Naive thymus-derived CD4-positive, alpha-beta T cell (primary cell): ENCODE data around the gene ZNF12. TPM values are rescaled to one million over a fixed set of nuclear protein-coding genes. Genes with fewer than 3 reads are reported as not detected.

Source experiments
- ATAC-seq: fragments of 150-1000 bp; cut with Tn5 transposase; 2 replicates; pipeline ENCODE4 v1.10.0; 2021; ENCODE audit warnings: mild to moderate bottlenecking, moderate library complexity
- CTCF ChIA-PET: fragments of 350-600 bp; sonication (Branson Sonifier 250); formaldehyde crosslinking; loops from one replicate; lab custom pipeline; 2021; ENCODE audit warnings: antibody characterized with exemption; lab: Charles Lee
- POLR2A ChIA-PET: fragments of 350-600 bp; sonication (Branson Sonifier 250); formaldehyde crosslinking; loops from one replicate; lab custom pipeline; 2021; ENCODE audit warnings: antibody characterized with exemption, inconsistent platforms; lab: Charles Lee
- DNase-seq, 9 donors: peaks; one replicate each; pipeline versions ENCODE4 v3.0.0 to v3.0.0-alpha.2; 2020 to 2022; ENCODE audit warnings: mixed read lengths in 1 of 9
- H3K27ac ChIP-seq: one replicate; pipeline ENCODE4 v1.7.0; 2013; ENCODE audit warnings: mild to moderate bottlenecking, low read depth, low read length, moderate library complexity
- H3K27me3 ChIP-seq, 2 donors: one replicate each; pipeline ENCODE4 v1.7.0; 2013; ENCODE audit warnings: low read length in 2 of 2, mild to moderate bottlenecking in 2 of 2, moderate library complexity in 2 of 2; ENCODE audit not compliant: control insufficient read depth in 2 of 2, insufficient read depth in 2 of 2
- H3K36me3 ChIP-seq, 3 experiments: 1 replicate in 2 of 3; 2 replicates in 1 of 3; pipeline ENCODE4 v1.7.0; 2013; ENCODE audit warnings: low read length in 3 of 3, mild to moderate bottlenecking in 3 of 3, moderate library complexity in 1 of 3; ENCODE audit not compliant: insufficient read depth in 3 of 3, control insufficient read depth in 2 of 3
- H3K4me1 ChIP-seq, 2 donors: one replicate each; pipeline ENCODE4 v1.7.0; 2013; ENCODE audit warnings: low read length in 2 of 2, mild to moderate bottlenecking in 2 of 2, moderate library complexity in 1 of 2; ENCODE audit not compliant: control insufficient read depth in 2 of 2, insufficient read depth in 2 of 2
- H3K4me3 ChIP-seq: 2 replicates; pipeline ENCODE4 v1.7.0; 2013; ENCODE audit warnings: mild to moderate bottlenecking, low read length
- H3K9me3 ChIP-seq, 3 experiments: 1 replicate in 2 of 3; 2 replicates in 1 of 3; pipeline ENCODE4 v1.7.0; 2013; ENCODE audit warnings: low read length in 3 of 3; ENCODE audit not compliant: control insufficient read depth in 2 of 3
- H3K27ac Mint-ChIP-seq, 9 donors: one replicate each; pipeline ENCODE4 v1.8.0; 2020 to 2022; ENCODE audit warnings: mixed read lengths in 9 of 9, mild to moderate bottlenecking in 8 of 9, moderate library complexity in 5 of 9, inconsistent platforms in 2 of 9
- H3K27me3 Mint-ChIP-seq, 5 donors: one replicate each; pipeline ENCODE4 v1.8.0; 2021 to 2022; ENCODE audit warnings: mixed read lengths in 5 of 5, mild to moderate bottlenecking in 1 of 5
- H3K36me3 Mint-ChIP-seq, 5 donors: one replicate each; pipeline ENCODE4 v1.8.0; 2020 to 2022; ENCODE audit warnings: mixed read lengths in 5 of 5, mild to moderate bottlenecking in 3 of 5, inconsistent platforms in 1 of 5
- H3K4me1 Mint-ChIP-seq, 7 donors: one replicate each; pipeline ENCODE4 v1.8.0; 2020 to 2022; ENCODE audit warnings: mixed read lengths in 7 of 7, mild to moderate bottlenecking in 3 of 7, inconsistent platforms in 1 of 7
- H3K4me3 Mint-ChIP-seq, 10 donors: one replicate each; pipeline ENCODE4 v1.8.0; 2020 to 2022; ENCODE audit warnings: mild to moderate bottlenecking in 10 of 10, mixed read lengths in 10 of 10, moderate library complexity in 6 of 10, inconsistent platforms in 2 of 10
- H3K9me3 Mint-ChIP-seq, 11 donors: one replicate each; pipeline ENCODE4 v1.8.0; 2020 to 2022; ENCODE audit warnings: mixed read lengths in 11 of 11, mild to moderate bottlenecking in 4 of 11, inconsistent platforms in 1 of 11, moderate library complexity in 1 of 11
- intact Hi-C, 2 donors: fragments of 100-400 bp; cut with micrococcal nuclease; formaldehyde crosslinking; loops; one replicate each; pipeline ENCODE4 v1.15.1; 2023
- polyA plus RNA-seq, 2 donors: library from polyadenylated mRNA; unstranded; fragments of 300-500 nt; fragmentation: Illumina TruSeq; gene quantifications; one replicate each; pipeline ENCODE4 v1.2.3, GENCODE V29; 2021
- total RNA-seq, 6 experiments: library from RNA in 5 of 6; stranded (reverse) in 5 of 6; gene quantifications; 1 replicate in 5 of 6; 2 replicates in 1 of 6; pipeline ENCODE4 v1.2.3 and lab custom pipeline; 2021 to 2026

ZNF12 gene
- total and polyA plus RNA-seq, 7 experiments from 2014 or later: 25.2 to 58.1 (median 29.3) TPM

DNA sequence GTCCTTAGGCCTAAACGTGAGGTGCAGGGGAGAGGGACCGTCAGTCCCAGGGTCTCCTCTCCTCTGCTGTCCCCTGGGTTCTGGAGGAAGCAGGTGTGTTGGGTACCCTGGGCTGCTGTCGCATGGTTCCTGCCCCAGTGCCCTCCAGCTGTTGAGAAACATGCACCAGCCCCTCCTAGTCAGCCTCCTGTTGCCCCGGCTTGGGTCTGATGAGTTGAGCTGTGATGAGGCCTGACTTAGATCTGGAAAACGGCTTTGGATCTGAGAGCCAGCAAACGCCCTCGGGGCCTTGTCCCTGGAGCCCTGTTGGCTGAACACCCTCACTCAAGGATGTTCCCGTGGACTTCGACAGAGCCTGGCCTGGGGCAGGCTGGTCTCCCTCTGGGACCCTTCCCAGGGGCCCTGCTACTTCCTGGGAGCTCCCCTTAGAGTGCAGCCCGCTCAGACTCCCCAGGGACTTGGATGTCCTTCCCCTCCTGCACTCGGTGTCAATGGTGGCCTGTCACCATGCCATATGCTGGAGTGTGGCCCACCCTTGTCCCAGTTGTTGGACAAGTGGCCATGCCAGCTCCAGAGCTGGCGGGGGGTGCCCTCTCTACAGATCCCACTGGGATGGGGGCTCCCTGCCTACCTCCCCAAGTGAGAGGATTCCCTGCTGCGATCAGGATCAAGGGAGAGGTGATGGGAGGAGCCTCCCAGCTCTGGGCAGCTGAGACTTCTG lies 57.3 kb downstream of the ZNF12 start:
- DNase-seq: no peak
- no peaks in the 10 kb centered on the region for H3K4me1 Mint-ChIP-seq
- Histone ChIP-seq H3K4me1 (no peaks in the 10 kb centered on the region), H3K9me3 (peaks cover 0 to 19% (median 5%) of the 10 kb centered on the region in 3 experiments), H3K27me3 (no peaks in the 10 kb centered on the region), H3K36me3 (peaks cover 0 to 79% (median 15%) of the 10 kb centered on the region in 3 experiments), H3K27ac (no peak overlapping the region), H3K4me3 (no peak overlapping the region)
- peaks cover 9 to 65% (median 29%) of the 10 kb centered on the region in 5 donors for H3K36me3 Mint-ChIP-seq
- ATAC-seq: no peak
- ChIA-PET POLR2A (no interaction called here), CTCF (interaction anchor here (0.6 kb wide), 1 partner anchor 132 kb away, joined by 3 read pairs; no protein-coding TSS in a partner anchor)
- H3K4me3 Mint-ChIP-seq: no peak overlapping the region
- H3K9me3 Mint-ChIP-seq: peaks cover 0 to 13% (median 6%) of the 10 kb centered on the region in 11 donors
- intact Hi-C loops: no loop called here
- no peak overlapping the region for H3K27ac Mint-ChIP-seq
- H3K27me3 Mint-ChIP-seq: no peaks in the 10 kb centered on the region

DNA sequence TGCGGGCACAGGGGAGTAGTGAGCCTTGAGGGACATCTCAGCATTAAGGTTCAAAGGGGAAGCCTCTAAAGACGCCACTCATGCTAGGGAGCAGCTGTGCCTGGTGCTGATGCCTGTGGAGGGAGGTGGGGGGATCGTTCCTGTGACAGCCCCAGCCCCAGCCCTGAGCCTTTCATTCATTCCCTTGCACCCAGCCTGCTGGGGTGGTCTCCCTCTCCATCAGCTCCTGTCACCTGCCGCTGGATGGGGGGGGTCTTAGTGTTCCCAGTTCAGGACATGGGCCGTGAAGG lies 58.0 kb downstream of the ZNF12 start:
- Histone ChIP-seq H3K27ac (no peak overlapping the region), H3K36me3 (peaks cover 0 to 85% (median 18%) of the 10 kb centered on the region in 3 experiments), H3K4me1 (no peaks in the 10 kb centered on the region), H3K9me3 (peaks cover 0 to 19% (median 5%) of the 10 kb centered on the region in 3 experiments), H3K27me3 (no peaks in the 10 kb centered on the region), H3K4me3 (no peak overlapping the region)
- Mint-ChIP-seq H3K36me3 (peaks cover 9 to 67% (median 29%) of the 10 kb centered on the region in 5 donors), H3K9me3 (peaks cover 0 to 13% (median 6%) of the 10 kb centered on the region in 11 donors), H3K27me3 (no peaks in the 10 kb centered on the region), H3K4me1 (no peaks in the 10 kb centered on the region), H3K27ac (peak overlapping the region in 1 of 9 donors; percentile 67), H3K4me3 (no peak overlapping the region)
- ChIA-PET CTCF (no interaction called here), POLR2A (no interaction called here)
- ATAC-seq (no peak), DNase-seq (no peak)
- intact Hi-C loops: no loop called here

DNA sequence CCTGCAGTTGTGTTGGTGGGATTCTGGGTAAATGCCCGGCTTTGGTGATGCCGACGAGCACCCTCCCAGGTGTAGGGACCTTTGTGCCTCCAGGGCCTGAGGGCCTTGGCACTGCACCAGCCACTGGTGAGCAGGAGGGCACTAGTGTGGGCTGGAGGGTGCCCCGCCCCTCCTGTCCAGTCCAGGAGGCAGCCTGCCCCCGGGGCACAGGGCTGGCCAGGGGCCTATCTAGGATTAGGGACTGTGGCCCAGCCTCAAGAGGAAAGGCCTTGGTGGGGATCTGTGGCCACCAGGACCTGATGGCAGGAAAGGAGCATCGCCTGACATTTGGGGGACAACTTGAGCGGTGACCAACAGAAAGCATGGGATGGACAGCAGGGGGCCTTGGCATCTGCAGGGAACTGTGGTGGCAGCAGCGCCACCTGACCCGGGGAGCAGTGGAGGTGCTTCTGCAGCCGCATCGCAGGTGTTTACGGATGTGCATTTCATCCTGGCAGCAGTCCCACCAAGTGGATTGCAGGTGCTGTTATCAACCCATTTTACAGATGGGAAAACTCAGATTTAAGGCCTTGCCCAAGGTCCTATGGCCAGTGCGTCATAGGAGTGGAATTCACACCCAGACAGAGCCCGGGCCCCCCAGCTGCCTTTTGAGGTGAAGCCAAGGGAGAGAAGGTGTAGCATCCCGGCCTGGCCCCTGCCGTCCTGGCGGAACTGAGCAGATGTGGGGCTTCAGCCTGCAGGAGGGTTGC lies 58.5 kb downstream of the ZNF12 start:
- DNase-seq (no peak), ATAC-seq (no peak)
- Histone ChIP-seq H3K4me3 (no peak overlapping the region), H3K36me3 (peaks cover 0 to 91% (median 23%) of the 10 kb centered on the region in 3 experiments), H3K9me3 (peaks cover 0 to 19% (median 5%) of the 10 kb centered on the region in 3 experiments), H3K27me3 (no peaks in the 10 kb centered on the region), H3K4me1 (no peaks in the 10 kb centered on the region), H3K27ac (no peak overlapping the region)
- CTCF ChIA-PET: no interaction called here
- H3K9me3 Mint-ChIP-seq: peaks cover 0 to 13% (median 6%) of the 10 kb centered on the region in 11 donors
- POLR2A ChIA-PET: no interaction called here
- no peaks in the 10 kb centered on the region for H3K27me3 Mint-ChIP-seq
- peaks cover 9 to 72% (median 29%) of the 10 kb centered on the region in 5 donors for H3K36me3 Mint-ChIP-seq
- no peak overlapping the region for H3K27ac Mint-ChIP-seq
- intact Hi-C loops: no loop called here
- H3K4me1 Mint-ChIP-seq: no peaks in the 10 kb centered on the region
- H3K4me3 Mint-ChIP-seq: no peak overlapping the region

DNA sequence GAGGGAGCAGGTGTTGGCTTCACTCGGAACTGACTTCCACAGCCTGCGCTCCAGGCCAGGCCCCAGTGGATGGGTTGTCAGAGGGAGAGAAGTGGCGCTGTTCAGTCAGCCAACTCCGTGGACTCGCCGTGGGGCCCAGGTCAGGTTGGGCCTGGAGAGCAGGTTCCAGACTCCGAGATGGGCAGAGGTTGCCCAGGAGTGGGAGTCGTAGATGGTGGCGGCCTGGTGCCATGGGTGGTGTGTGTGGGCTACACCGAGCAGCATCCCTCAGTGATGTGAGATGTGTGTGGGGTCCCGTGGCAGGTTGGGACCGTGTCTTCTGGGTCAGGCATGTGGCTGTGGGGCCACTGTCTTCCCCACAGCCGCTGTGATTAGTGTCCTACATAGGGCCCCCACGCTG lies 59.2 kb downstream of the ZNF12 start:
- Mint-ChIP-seq H3K27me3 (no peaks in the 10 kb centered on the region), H3K27ac (no peak overlapping the region), H3K9me3 (peaks cover 0 to 13% (median 6%) of the 10 kb centered on the region in 11 donors), H3K4me3 (no peak overlapping the region), H3K4me1 (peaks cover 0 to under 1% (median 0%) of the 10 kb centered on the region in 7 donors), H3K36me3 (peaks cover 9 to 75% (median 29%) of the 10 kb centered on the region in 5 donors)
- DNase-seq (no peak), ATAC-seq (peak; percentile 13)
- Histone ChIP-seq H3K4me1 (no peaks in the 10 kb centered on the region), H3K27ac (no peak overlapping the region), H3K4me3 (no peak overlapping the region), H3K27me3 (no peaks in the 10 kb centered on the region), H3K36me3 (peaks cover 0 to 96% (median 24%) of the 10 kb centered on the region in 3 experiments), H3K9me3 (peaks cover 0 to 19% (median 5%) of the 10 kb centered on the region in 3 experiments)
- intact Hi-C loops: no loop called here
- CTCF ChIA-PET: no interaction called here
- POLR2A ChIA-PET: no interaction called here

DNA sequence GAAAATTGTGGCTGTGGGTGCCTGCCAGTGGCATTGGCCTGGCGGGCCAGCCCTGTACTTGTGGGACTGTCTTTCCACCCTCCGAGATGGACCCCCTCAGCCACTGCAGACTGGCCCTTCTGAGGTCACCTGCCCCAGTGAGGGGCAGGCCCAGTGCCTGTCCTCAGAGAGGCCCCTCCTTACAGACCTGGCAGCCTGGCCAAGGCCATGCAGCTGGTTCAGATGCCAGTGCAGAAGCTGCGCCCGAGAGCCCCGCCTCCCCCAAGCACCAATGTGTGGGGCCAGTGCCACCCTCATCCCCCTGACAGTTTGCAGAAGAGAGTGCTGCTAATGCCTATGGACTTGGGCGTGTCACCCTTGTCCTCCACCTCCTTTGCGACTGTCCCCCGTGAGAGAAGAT lies 59.7 kb downstream of the ZNF12 start:
- no peak overlapping the region for H3K4me3 Mint-ChIP-seq

DNA sequence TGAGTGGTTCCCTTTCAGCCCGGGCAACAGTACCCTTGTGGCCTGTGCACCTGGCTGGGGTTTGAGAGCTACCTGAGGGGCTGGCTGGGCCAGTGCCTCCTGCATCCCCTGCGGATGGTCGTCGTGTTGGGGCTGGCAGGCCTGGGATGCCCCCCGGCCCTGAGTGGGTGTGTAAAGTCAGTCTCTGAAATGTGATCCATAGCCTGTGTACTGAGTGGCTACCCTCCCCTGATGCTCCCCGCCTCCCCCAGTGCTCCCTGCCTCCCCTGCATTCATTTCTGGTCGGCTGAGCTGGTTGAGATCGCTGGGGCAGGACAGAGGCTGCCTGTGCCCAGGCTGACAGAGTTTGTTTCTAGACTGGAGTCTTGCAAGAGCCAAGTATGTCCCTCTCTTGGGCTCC lies 60.3 kb downstream of the ZNF12 start:
- H3K27me3 Mint-ChIP-seq: no peaks in the 10 kb centered on the region
- Histone ChIP-seq H3K36me3 (peaks cover 0 to 96% (median 24%) of the 10 kb centered on the region in 3 experiments), H3K9me3 (peaks cover 0 to 19% (median 0%) of the 10 kb centered on the region in 3 experiments), H3K4me3 (no peak overlapping the region), H3K4me1 (no peaks in the 10 kb centered on the region), H3K27me3 (no peaks in the 10 kb centered on the region), H3K27ac (no peak overlapping the region)
- no peak for ATAC-seq
- H3K27ac Mint-ChIP-seq: peak overlapping the region in 1 of 9 donors; percentile 56
- POLR2A ChIA-PET: no interaction called here
- peaks cover 0 to 13% (median 6%) of the 10 kb centered on the region in 11 donors for H3K9me3 Mint-ChIP-seq
- H3K4me1 Mint-ChIP-seq: peaks cover 0 to 5% (median 0%) of the 10 kb centered on the region in 7 donors
- CTCF ChIA-PET: no interaction called here
- no peak for DNase-seq
- intact Hi-C loops: no loop called here
- H3K36me3 Mint-ChIP-seq: peaks cover 9 to 79% (median 31%) of the 10 kb centered on the region in 5 donors
- H3K4me3 Mint-ChIP-seq: no peak overlapping the region

More for the DNA sequence above, 59.7 kb downstream of the ZNF12 start:
- no peak overlapping the region for H3K27ac ChIP-seq
- ATAC-seq (no peak), DNase-seq (no peak)
- no peaks in the 10 kb centered on the region for H3K27me3 ChIP-seq
- intact Hi-C loops: no loop called here
- peaks cover 9 to 79% (median 27%) of the 10 kb centered on the region in 5 donors for H3K36me3 Mint-ChIP-seq
- H3K4me3 ChIP-seq: no peak overlapping the region
- ChIA-PET POLR2A (no interaction called here), CTCF (no interaction called here)
- H3K27ac Mint-ChIP-seq: peak overlapping the region in 2 of 9 donors; percentile 19 to 56
- H3K36me3 ChIP-seq: peaks cover 0 to 96% (median 24%) of the 10 kb centered on the region in 3 experiments
- no peaks in the 10 kb centered on the region for H3K27me3 Mint-ChIP-seq
- peaks cover 0 to 2% (median 0%) of the 10 kb centered on the region in 7 donors for H3K4me1 Mint-ChIP-seq
- H3K9me3 ChIP-seq: peaks cover 0 to 19% (median 3%) of the 10 kb centered on the region in 3 experiments
- no peaks in the 10 kb centered on the region for H3K4me1 ChIP-seq
- peaks cover 0 to 13% (median 6%) of the 10 kb centered on the region in 11 donors for H3K9me3 Mint-ChIP-seq
